Measurements from ENCODE around the gene EBF3.

DNA sequence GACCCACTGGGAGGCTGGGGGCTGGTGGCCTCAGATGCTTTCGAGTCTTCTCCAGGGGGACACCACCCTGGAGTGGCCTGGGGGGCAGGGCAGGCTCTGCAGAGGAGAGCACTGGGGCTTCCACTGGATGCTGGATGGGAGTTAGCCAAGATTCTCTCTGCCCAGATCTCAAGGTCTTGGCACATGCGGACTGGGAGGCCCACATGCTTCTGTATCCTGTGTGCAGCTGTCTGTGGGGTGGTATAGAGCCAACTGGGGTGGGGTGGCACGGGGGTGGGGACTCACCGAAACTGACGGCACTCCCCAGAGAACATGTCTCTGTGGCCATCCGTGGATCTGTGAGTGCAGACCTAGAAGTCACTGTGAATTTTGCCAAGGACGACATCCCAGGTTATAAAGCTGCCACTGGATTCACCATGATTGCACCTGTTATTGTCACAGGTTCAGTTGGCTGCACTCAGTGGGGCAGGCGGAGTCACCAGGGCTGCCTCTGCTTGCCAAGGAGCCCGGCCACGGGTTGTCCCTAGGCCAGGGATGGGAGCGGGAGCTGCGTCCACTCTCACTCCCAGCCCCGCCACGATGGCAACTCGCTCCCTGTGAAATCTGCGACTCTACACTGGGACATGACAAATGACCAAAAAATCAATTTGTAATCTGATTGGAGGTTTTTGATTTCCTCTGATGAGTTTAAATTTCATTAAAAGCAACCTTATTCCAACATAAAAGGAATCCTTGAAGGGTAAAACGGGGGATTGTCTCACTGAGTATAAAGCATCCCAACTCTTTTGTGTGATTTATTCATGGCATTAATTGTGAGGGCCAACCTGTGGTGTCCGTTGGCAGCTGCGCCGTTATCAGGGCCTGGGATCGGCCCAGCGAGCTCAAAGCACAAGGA, 131.3 kb downstream of the EBF3 start:
- no peak for TF ChIP-seq CTCF (conservative IDR thresholded peaks at IDR 0.05; ENCODE audit: low read depth in 2 of 2)
- no peak for TF ChIP-seq ETS1 (IDR thresholded peaks at IDR 0.05)
- TF ChIP-seq REST (IDR thresholded peaks at IDR 0.05; ENCODE audit: unreplicated experiment): no peak
- no peak for TF ChIP-seq EZH2phosphoT487 (IDR thresholded peaks at IDR 0.05; ENCODE audit: unreplicated experiment)
- TF ChIP-seq POLR2AphosphoS5 (IDR thresholded peaks at IDR 0.05; ENCODE audit: low read depth): no peak
- no peak for TF ChIP-seq CREB1 (CRISPR knock-in tag; IDR thresholded peaks at IDR 0.05; ENCODE audit: low read depth)
- no peak for TF ChIP-seq NANOG (IDR thresholded peaks at IDR 0.05; ENCODE audit: borderline replicate concordance)
